GM19324 (cell line): ENCODE results near the gene OR10A3.
"Not testable (repeated sequence)": the region's sequence is repeated elsewhere in the genome, so short reads cannot be mapped to it uniquely, and the experiment has no call there.

ENCODE experiments used
- ATAC-seq: cut with Tn5 transposase; IDR thresholded peaks from one replicate; pipeline ENCODE4 v1.9.1; 2021; ENCODE audit warnings: mild to moderate bottlenecking, moderate library complexity; ENCODE audit not compliant: unreplicated experiment, low FRiP score

OR10A3 gene, protein sequence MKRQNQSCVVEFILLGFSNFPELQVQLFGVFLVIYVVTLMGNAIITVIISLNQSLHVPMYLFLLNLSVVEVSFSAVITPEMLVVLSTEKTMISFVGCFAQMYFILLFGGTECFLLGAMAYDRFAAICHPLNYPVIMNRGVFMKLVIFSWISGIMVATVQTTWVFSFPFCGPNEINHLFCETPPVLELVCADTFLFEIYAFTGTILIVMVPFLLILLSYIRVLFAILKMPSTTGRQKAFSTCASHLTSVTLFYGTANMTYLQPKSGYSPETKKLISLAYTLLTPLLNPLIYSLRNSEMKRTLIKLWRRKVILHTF

DNA sequence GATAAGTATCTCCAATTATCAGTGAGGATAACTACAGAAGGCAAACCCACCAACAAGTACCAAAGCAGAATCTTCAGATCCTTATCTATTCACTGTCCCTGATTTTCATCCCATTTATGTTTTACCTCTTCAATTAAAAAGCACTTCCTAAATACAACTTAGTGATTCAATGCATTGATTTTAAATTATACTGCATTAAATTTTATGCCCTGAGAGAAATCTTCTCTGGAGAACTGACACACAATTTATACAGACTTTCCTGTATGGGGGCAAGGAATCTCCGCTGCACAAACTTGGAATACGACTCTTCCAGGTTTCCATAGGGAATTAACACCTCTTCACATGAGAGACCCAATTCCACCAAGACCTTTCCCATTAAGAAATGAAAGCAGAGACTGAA is at the start of gene OR10A3:
Gene OR10A3, minus strand, starts transcription at position 101 of the 400 bp plus-strand sequence. CDS start 2,188 bp downstream, outside the sequence.
- ATAC-seq: no peak

DNA sequence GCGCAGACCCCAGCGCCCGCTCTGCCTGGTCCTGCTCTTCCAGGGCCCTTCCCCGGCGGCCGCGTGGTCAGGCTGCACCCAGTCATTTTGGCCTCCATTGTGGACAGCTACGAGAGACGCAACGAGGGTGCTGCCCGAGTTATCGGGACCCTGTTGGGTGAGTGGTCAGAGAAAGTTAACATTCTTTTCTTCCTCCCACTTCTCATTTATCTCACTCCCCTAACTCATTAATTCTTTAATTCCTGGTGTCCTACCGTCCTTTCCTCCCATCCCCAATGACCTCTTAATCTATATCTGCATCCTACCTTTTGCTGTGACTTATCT is 46.0 kb upstream of the OR10A3 start:
- ATAC-seq: not testable (repeated sequence)

DNA sequence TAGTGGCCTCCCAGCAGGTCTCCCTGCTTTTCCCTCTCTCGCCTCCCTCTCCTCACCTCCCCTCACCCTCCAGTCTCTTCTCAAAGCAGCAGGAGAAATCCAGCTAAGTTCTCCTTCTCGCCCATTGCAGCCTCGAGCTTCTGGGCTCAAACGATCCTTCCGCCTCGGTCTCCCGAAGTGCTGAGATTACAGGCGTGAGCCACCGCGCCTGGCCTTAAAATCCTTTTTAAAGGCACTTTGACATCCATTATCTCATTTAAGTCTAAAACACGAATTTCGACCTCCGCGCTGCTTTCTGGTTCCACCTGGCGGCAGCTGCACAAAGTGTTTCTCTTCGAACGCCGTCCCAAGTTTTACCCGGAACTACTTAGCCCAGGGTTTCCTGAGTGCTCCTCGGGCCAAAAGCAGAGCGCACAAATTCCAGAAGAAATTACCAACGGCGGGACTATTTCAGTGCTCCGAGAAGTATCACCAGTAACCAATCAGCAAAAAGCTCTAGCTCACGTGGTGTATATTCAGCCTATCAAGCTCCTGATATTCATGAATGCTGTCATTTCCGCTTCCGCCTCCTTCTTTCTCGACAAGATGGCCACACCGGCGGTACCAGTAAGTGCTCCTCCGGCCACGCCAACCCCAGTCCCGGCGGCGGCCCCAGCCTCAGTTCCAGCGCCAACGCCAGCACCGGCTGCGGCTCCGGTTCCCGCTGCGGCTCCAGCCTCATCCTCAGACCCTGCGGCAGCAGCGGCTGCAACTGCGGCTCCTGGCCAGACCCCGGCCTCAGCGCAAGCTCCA is 45.5 kb upstream of the OR10A3 start, which contains the start of gene EIF3F:
Gene EIF3F, plus strand, starts transcription at position 570 of the 792 bp plus-strand sequence. Its CDS starts 16 bp downstream, at position 586.
- ATAC-seq: peak; percentile 96

DNA sequence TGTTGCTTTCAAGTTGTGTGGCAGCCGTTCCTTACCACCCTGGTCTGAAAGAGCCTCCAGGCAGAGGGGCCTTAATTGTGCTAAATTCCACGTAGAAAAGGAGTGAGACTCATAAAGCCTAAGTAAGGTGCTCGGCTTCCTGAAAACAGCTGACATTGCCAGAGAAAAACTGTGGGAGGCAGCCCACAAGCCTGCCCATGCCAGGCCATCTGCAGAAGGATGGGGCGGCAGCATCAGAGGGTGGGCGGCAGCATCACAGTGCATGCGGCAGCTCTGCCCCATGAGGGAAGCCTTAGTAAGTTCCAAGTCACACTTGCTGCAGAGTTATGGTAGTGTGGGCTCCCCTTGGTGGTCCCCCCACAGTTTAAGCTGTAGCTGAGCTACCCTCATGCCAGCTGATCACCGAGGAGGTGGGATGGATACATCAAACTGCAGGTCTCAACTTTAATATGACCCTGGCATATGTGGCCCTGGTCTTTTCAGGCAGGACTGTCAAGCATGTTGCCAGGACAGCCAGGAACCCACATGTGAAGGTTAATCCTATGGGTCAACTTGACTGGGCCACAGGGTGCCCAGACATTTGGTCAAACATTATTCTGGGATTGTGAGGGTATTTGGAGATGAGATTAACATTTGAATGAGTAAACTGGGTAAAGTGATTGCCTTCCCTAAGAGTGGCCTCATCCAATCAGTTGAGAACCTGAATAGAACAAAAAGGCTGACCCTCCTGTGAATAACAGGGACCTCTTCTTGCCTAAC is 42.5 kb upstream of the OR10A3 start:
- ATAC-seq: no peak

DNA sequence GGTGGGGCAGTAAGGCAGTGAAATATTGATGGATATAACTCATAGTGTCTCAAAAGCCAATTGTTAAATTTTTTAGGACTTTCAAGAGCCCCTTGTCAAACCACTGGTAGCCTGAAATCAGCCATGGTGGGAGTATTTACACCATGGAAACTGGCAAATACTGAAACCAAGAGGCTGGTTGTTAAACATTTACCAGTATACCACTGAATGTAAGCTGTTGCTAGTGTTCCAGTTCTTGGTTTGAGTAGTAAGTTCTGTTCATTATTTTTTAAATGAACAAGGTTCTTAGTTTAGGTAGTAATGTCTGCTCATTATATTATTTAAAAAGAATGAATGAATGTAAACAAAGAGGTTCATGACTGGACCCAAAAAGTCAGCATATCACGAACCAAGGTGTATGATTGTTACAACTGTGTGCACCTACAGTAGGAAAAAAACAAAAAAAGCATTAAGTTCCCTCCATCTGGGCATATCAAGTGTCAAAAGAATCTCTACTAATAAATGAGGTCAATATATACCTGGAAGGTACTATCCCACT is 41.1 kb upstream of the OR10A3 start:
- no peak for ATAC-seq

DNA sequence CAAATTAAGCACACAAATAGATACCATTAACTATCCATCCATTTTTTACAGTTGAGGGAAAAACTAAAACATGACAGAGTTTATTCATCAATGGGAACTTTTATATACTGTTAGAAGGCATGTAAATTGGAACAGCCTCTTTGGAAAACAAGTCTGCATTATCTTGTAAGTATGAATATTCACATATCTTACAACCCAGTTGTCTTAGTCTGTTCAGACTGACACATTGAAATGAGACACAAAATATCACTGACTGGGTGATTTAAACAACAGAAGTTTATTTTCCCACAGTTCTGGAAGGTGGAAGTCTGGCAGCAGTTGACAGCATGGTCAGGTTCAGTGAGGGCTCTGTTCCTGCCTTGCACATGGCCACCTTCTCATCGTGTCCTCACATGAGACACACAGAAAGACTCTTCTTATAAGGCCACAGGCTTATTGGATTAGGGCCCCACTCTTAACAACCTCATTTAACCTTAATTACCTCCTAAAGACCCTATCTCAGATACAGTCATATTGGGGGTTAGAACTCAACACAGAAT is 40.2 kb upstream of the OR10A3 start:
- no peak for ATAC-seq

DNA sequence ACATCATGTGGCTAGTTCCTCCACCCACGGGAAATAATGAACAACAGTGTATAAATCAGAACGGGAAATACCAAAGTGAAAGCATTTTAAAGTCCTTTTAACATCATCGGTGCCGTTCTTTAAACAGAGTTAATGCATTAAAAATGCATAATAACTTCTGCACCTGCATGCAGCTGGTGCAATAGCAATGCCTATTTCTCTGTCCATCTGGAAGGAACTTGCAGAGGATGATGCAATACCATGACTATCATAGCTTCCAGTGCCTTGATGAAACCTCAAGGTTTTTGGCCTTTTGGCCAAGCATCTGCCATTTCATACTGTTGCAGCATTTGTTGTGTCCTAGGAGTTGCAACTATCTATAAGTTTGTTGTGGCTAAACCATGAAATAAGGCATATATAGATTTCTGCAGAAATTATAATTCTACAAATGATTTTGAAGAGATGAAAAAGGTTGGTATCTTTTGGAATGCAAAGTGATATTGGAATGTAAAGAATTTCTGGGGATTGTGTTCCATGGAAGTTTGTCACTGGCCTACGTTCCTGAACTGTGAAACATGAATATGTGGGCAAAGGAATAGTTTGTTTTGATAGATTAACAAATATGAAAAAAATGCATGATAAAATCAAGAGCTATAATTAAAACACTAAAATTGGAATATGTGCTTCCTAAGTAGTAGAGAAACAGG is 35.9 kb upstream of the OR10A3 start:
- ATAC-seq: no peak

DNA sequence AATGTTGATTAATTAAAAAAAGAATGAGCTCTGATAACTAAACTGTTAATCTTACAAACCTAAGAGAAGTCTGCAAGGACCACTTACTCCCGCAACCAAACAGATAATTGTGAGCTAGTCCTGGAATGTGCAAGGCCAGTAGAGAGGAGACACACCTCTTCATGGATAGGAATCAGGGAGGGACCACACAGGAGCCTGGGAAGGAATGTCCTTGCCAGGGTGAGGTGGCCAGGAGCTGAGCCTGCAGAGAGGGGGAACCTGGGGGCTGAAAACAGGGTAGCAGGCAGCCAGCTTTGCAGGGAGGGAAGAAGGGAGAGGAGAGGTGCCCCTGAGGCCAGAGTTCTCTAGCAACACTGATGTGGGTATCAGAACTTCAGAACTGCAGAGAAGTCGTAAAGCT is 33.2 kb upstream of the OR10A3 start:
- no peak for ATAC-seq

DNA sequence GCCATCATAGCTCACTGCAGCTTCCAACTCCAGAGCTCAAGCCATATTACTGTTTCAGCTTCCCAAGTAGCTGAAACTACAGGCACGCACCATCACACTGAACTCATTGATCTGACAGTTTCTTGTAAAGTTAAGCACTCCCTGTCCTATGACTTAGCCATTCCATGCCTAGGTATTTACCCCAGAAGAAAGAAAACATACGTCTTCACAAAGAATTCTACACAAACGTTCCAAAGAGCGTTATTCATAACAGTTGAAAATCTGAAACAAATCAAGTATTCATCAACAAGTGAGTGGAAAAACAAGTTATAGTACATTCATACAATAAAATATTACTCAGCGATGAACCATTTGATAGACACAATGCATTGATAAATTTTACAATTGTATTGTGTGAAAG is 31.5 kb upstream of the OR10A3 start:
- ATAC-seq: no peak

DNA sequence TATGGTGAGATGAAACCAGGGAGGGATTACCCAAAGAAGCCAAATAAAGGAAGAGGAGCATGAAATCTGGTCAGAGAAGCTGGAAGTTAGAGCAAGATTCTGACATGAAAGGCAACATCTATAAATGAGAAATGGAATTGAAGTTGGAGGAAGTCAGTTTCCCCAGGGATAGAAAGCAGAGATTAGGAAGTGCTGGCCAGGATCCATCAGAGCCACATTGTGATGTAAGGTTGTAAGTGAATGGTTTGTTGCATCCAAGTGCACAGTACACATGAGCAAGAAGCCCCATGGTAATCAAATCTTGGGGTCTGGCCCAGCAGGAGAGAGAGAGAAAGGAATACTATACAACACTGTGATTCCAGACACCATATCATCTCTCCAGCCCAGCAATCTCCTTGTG is 30.3 kb upstream of the OR10A3 start:
- no peak for ATAC-seq

DNA sequence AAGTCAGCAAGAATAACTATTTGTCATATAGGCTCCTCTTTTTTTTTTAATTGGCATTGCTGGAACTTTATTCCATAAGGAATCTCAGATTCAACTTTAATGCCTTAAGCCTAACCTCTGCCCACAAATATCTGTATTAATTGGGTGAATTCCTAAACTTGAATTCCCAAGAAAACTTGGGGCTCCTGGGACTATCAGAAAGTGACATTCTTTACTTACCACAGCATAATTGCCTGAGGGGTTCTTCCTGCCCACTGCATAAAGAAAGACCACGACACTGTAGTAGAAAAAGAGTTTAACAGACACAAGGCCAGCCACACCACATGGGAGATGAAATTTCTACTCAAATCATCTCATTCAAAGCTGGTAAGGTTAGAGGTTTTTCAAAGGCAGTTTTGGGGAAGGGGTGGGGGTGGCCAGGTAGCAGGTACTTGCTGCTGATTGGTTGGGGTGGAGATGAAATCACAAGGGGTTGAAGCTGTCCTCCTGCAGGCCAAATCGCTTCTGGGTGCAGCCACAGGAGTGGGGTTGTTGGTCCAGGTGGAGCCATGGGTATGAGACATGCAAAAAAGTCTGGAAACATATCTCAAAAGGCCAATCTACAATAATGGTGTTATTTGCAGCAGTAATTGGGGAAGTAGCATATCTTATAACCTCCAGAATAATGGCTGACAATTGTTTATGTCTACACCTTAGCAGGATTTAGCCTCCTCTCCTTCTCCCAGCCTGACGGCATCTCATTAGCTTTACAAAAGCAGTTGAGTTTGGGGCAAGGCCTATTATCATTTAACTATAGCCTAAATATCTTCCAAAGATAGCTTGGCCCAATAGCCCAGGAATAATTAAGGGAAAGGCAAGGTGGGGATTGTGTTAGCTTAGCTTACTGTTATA is 28.5 kb upstream of the OR10A3 start:
- ATAC-seq: no peak

DNA sequence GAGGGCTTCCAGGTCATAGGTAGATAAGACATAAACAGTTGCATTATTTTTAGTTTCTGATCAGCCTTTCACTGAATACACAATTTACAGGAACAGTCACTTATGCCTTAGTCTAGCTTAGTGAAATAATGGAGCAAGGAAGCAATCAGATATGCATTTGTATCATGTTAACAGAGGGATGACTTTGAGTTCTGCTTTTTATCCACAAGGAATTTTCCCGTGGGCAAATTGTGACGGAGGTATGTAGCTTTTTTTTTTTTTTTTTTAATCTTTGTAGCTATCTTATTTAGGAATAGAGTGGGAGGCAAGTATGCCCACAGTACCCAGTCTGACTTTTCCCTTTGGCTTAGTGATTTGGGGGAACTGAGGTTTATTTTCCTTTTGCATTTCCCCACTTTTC is 27.2 kb upstream of the OR10A3 start:
- ATAC-seq: no peak

DNA sequence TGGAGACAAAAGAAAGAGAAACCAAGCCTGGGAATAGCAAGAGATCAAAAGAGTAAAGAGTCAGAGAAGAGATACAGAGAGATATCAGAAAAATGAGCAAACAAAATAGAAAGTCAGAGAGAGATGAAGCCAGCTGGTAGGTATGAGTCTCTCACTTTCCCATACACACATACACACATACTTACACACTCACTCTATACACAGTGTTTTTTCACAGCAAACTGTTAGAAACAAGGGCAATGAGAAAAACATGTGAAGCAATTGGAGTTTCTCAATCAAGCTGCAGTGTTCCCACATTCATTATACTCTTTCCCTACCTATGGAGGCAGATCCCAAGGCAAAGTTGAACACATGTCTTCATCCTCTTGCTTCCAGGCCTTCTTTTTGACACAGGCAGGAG is 26.3 kb upstream of the OR10A3 start:
- no peak for ATAC-seq

DNA sequence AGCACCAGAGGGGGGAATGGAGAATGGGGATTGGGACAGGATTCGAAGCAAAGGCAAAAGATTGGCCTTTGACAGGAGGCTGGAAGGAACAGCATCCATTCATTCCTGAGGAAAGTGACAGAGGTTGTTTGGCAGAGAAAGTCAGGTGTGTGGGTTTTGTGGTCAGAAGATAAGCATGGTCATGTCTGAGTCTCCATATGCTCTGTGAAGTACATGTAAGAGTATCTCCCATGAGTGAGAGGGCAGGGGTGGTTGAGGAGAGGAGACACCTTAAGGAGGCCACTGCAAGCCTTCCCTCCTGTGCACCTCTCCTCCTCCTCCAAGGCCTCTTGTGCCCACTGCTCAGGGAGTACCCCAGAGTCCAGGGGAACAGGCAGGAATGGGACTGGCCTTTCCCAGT is 25.6 kb upstream of the OR10A3 start:
- ATAC-seq: no peak

DNA sequence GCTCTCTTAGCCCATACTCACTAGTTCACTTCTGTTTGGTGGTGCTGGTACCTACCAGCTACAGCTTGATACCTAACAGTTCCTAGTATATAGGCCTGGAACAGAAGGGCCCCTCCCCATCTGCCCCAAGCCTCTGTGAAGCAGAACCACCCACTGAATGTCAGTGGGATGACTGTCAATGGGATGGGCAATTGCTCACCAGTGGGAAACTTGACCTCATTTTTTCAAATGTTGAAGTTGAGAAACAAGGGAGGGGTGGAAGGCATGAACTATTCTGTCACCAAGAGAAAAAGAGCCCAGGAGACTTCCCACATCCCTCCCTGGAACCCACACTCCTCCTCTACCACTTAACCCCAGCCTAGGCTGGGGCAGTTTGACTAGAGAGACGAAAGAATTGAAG is 23.9 kb upstream of the OR10A3 start, which contains the start of gene NLRP10:
Gene NLRP10, minus strand, starts transcription at position 62 of the 400 bp plus-strand sequence. CDS start 1,952 bp downstream, outside the sequence.
- ATAC-seq: no peak

DNA sequence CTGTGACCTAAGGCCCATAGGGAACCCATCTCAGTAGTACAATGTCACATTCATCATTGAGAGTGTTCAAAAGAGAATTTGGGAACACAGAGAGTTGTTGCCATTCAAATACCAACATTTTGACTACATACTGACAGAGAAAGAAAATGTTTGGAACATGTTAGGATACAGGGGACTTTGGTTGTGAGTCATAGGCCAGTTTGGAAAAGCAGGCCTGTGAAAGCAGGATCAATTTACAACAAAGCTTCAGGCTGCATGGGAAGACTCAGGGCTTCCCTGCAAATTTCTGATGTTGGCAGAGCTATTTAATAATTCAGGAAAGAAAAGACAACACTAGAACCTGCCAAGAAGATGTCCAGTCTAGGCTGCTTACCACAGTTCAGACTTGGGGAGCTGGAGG is 23.4 kb upstream of the OR10A3 start:
- no peak for ATAC-seq

DNA sequence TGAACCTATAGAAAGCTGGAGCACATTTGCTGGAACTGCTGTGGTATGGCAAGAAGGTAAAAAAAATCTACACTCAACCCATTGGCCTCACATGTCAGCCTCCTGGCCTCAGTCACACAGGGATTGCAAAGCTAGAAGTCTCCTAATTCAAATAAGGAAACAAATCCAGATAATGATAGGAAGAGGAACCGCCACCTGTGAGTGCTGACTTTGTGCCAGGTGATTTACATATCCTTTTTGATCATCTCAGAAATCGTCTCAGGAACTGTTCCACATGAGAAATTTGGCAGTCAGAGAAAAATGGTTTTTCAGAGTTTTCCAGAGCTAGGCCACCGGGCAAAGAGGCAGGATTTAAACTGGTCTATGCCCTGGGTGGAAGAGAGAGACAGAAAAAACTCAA is 22.8 kb upstream of the OR10A3 start:
- no peak for ATAC-seq

DNA sequence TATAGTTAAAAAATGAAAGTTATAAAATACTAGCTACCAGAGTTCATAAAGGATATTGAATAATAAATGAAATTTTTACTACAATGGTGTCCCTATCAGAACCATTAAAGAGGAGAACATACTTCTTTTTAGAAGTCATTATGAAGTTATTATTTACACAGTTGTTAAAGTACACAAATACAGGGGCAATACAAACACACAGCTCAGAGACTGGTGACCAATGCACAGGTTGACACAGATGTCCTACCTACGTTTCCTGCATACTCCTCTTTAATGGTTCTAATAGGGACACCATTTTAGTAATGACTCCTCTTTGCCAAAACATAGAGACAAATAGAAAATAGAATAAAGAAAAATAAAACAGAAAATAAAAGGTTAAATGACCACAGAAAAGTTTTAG is 13.7 kb upstream of the OR10A3 start:
- no peak for ATAC-seq

DNA sequence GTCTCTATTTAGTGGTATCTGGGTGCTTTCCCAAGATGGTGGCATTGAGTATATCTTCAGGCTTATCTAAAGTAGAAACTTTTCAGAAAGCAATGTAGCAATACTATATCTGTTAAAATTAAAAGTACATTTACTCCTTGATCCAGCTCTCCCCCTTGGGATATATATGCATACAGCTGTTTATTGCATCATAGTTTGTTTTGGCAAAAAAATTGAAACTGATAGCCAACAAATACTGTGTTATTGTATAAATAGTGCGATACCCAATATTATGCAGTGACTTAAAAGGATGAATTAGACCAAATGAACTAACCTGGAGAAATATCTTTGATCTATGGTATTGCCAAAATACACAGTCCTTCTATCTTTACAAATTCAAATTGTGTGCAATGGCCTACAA is 8.4 kb upstream of the OR10A3 start:
- ATAC-seq: no peak
